DMS153 treated with DMSO at 0.1 percent for 48 hours (cell line): ENCODE results near the gene SCD.

Experiments
- DNase-seq: peaks from one replicate; lab custom pipeline; 2025; ENCODE audit not compliant: unreplicated experiment; lab: John Stamatoyannopoulos, UW

SCD gene

GRCh38 chr10:100340948-100341847, 5.8 kb upstream of the SCD start:
- DNase-seq, result no peak

GRCh38 chr10:100341953-100342626, 4.9 kb upstream of the SCD start:
- DNase-seq, result peak; percentile 62

DNA sequence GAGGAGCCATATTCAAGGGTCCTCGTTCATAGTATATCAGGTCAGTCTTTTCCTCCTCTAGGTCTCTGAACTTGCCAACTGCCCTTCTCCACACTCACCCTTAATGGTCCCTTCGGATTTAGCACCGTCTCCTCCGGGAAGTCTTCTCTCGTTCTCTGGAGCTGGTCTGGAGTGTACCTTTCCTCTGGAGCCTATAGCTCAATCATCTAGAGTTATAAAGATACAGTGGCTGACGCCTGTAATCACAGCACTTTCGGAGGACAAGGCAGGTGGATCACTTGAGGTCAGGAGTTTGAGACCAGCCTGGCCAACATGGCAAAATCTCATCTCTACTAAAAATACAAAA, 4.4 kb upstream of the SCD start:
- no peak for DNase-seq

DNA sequence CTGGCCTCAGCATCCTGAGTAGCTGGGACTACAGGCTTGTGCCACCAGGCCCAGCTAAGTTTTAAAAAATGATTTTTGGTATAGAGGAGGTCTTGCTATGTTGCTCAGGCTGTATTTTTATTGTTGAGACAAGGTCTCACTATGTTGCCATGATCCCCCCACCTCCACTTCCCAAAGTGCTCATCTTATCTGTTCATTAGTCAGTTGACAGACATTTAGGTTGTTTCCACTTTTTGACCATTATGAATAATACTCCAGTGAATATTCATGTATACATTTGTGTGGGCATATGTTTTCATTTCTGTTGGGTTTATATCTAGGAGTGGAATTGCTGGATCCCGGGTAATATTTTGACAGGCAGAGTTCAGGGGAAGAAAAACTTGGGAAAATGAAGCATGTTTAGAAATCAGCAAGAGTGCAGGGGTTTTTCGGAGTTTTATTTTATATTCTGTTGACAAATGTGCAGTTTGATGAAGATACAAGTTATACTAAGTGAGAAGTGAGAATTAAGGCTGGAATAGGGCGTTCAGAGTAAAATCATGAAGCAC, 2.7 kb upstream of the SCD start:
- DNase-seq, result no peak

DNA sequence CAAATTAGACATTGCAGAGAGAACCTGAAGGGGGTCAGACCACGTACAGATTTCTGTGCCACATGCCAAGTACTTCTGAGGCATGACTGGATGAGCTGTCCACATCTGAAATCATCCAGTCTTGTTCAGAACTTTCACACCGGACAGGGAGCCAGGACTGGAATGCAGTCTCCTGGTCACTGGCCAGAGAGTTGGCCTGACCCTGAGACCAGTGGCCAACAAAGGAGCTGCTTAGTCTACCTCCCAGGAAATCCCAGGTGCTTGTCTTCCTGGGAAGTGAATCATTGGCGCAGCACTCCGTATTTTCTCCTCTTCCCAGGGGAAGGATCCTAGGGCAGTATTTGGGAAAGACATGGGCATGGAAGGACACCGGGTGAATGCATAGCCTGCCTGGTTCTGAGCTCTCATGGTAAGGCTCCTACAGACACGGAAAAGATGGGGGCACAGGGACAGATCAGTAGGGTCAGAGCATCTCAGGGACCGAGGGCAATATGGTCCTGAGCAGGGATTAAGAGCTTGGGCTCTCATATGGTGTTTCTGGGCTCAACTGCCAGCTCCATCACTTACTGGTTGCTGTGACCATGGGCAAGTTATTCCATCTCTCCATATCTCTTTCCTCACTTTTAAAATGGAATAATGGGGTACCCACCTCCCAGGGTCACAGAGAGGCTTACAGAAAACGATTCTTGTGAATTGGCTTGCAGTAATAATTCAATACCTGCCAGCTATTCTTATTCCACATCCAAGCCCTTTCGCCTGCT, 1.3 kb upstream of the SCD start:
- no peak for DNase-seq

GRCh38 chr10:100346351-100346764, 675 bp upstream of the SCD start:
- DNase-seq, result no peak

GRCh38 chr10:100347568-100348195, 649 bp downstream of the SCD start:
- DNase-seq, result no peak

GRCh38 chr10:100348389-100348927, 1.4 kb downstream of the SCD start:
- DNase-seq, result no peak

DNA sequence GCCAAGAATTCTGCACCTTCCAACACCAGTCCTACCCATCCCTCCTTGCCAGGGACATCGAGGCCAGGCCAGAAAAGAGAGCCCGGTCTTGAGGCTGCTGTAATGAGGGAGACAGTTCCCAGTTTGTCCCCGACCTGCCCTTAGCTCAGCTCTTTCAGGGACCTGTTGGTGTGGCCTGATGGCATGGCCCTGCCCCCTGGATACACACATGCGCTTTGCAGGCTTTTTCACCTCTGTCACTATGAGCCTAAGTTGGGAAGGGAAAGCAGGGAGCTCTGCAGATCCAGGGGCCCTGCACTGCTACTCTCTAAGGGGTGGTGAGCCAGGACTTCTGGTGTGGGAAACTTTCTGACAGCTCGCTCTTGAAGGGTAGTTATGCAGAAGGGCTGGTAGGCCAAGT, 2.1 kb downstream of the SCD start:
- no peak for DNase-seq

GRCh38 chr10:100349672-100350071, 2.6 kb downstream of the SCD start:
- no peak for DNase-seq

DNA sequence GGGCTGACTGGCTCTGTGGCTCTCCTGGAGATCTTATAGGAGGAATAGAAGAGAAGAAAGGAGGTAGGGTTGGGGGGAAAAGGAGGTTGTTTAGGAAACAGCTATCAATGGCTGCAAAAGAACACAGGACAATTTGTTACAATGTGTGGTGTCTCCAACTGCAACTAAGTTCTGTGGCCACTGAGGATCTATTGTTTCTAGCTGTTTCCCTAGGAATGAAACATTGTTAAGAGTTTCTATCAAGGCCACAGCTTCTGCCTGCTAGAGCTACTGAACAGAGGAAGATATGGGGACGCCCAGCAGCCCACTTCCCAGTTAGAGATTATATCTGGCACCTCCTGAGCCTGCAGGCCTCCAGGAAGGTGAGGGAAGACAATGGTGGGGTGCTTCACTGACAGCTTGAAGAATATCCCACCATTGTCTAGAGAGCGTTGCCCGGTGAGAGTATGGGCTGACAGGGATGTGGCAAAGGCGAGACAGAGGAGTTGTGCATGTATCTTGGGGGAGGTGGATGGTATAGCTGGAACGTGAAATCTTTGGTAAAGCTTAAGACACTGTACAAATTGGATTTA, 4.0 kb downstream of the SCD start:
- no peak for DNase-seq

GRCh38 chr10:100353770-100354485, 6.9 kb downstream of the SCD start:
- DNase-seq, result no peak

DNA sequence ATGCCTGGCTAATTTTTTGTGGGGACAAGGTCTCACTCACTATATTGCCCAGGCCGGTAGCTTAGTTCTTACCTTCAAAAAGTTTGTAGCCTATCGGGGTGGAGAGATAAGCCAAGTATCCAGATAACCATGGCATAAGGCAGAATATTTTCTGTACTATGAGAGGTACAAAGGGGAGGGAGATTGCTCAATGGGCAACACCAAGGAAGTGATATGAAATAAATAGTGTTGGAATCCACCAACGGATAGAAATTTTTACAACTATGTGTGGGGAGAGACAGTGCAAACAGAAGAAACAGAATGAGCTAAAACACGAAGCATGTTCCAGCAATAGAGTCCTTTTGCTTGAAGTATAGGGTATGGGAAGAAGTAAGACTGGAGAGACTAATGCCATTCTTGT, 8.1 kb downstream of the SCD start:
- no peak for DNase-seq

- no peak for DNase-seq
Measured at GRCh38 chr10:100356067-100357017, 9.3 kb downstream of the SCD start.

- no peak for DNase-seq
Measured at GRCh38 chr10:100357059-100357858, 10.2 kb downstream of the SCD start.

DNA sequence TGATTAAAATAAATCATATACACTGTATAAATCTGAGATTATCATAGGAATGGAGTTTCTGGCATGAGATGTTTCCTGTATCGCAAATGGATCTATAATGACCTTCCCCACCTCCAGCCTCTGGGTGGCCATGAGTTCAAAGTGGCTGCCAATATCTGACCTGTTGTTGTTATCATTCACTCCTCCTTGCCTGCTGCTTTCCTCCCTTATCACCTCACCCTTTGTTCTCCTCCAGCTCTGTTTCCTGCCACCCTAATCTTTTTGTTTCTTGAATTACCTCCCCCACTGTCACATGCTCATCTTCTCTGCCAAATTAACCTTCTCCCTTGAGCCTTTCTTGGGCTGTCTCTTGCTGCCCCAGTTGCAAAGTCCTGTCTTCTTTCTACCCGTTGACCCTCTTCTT, 12.0 kb downstream of the SCD start:
- no peak for DNase-seq

DNA sequence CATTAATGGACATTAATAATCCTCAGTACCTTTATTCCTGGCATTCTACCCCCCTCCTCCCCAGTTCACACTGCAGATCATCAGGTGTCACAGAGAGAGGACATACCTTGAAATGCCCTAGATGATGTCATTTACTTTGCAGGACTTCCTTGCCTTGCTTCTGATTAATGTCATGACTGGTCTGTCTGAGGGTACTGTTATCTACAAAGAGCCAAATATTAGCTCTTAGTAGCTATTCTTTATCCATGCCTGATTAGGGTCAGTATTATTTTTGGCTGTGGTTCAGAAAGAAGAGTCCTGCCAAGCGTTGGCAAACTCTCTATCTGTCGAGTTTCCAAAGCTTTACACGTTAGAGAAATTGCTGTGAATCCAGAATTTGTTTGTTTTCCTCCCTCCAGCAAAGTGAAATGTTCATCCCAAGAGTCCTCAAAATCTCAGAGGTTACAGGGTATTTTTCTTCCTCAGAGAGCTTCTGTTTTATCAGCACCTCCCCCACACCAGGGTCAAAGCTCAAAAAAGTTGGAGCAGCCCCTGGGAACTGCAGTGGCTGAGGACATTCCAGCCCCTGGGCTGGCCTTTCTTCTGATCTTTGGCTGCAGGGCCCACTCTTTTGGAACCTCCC, 12.6 kb downstream of the SCD start:
- DNase-seq, result no peak
